DMS153 treated with DMSO at 0.1 percent for 48 hours (cell line): Measurements from ENCODE around the gene PSME3.

Source experiments
- DNase-seq: peaks from one replicate; lab custom pipeline; 2025; ENCODE audit not compliant: unreplicated experiment; lab: John Stamatoyannopoulos, UW

Gene PSME3

GRCh38 chr17:42832934-42833766, at the start of gene PSME3:
Gene PSME3, plus strand, starts transcription at chr17:42833397. Its CDS starts 235 bp downstream, at chr17:42833632.
- DNase-seq, result peak; percentile 81

GRCh38 chr17:42783791-42784138, 49.4 kb upstream of the PSME3 start:
- no peak for DNase-seq

- DNase-seq, result no peak
Measured at GRCh38 chr17:42784409-42784808, 48.8 kb upstream of the PSME3 start.

- no peak for DNase-seq
Measured at GRCh38 chr17:42784811-42785592, 48.2 kb upstream of the PSME3 start.

GRCh38 chr17:42787266-42787665, 45.9 kb upstream of the PSME3 start:
- DNase-seq, result no peak

GRCh38 chr17:42791948-42792347, 41.2 kb upstream of the PSME3 start:
- no peak for DNase-seq

GRCh38 chr17:42792545-42792944, 40.7 kb upstream of the PSME3 start:
- DNase-seq, result no peak

- DNase-seq, result no peak
Measured at GRCh38 chr17:42795061-42795460, 38.1 kb upstream of the PSME3 start.

- no peak for DNase-seq
Measured at GRCh38 chr17:42795465-42795864, 37.7 kb upstream of the PSME3 start.

GRCh38 chr17:42796066-42796758, 37.0 kb upstream of the PSME3 start:
- DNase-seq, result no peak

GRCh38 chr17:42797067-42798007, 35.9 kb upstream of the PSME3 start:
- DNase-seq, result no peak

- DNase-seq, result no peak
Measured at GRCh38 chr17:42798011-42798382, 35.2 kb upstream of the PSME3 start.

- peak; percentile 88 for DNase-seq
Measured at GRCh38 chr17:42798383-42799380, 34.5 kb upstream of the PSME3 start, which contains the start of the genes CNTD1 and COA3. Gene CNTD1, plus strand, starts transcription at chr17:42798861. Its CDS starts 207 bp downstream, at chr17:42799068. Gene COA3, minus strand, starts transcription at chr17:42798704. Its CDS starts 23 bp downstream, at chr17:42798681.

GRCh38 chr17:42803074-42803883, 29.9 kb upstream of the PSME3 start:
- DNase-seq, result no peak

GRCh38 chr17:42804918-42805367, 28.3 kb upstream of the PSME3 start:
- no peak for DNase-seq

GRCh38 chr17:42806249-42806648, 26.9 kb upstream of the PSME3 start:
- no peak for DNase-seq

- no peak for DNase-seq
Measured at GRCh38 chr17:42809250-42809649, 23.9 kb upstream of the PSME3 start.
